Left renal cortex interstitium (tissue), 4 donors: ENCODE data around the gene HCLS1. TPM values are rescaled to one million over a fixed set of nuclear protein-coding genes. Genes with fewer than 3 reads are reported as not detected.
"Not testable (repeated sequence)": the region's sequence is repeated elsewhere in the genome, so short reads cannot be mapped to it uniquely, and the experiment has no call there.

ENCODE experiments used
- DNase-seq, 4 donors: peaks; one replicate each; pipeline ENCODE4 v3.0.0-alpha.2; 2013; ENCODE audit warnings: low read depth in 4 of 4, low spot score in 2 of 4, missing footprints in 1 of 4
- polyA plus RNA-seq, 4 donors: library from polyadenylated mRNA; unstranded; fragments of 120-200 nt; gene quantifications; one replicate each; pipeline ENCODE4 v1.2.1, GENCODE V29; 2013; ENCODE audit not compliant: insufficient read length in 4 of 4

The HCLS1 gene
- polyA plus RNA-seq, 4 donors = 5.5 to 8.3 (median 6.3) TPM

GRCh38 chr3:121601212-121601812 lies 59.4 kb downstream of the HCLS1 start:
- no peak for DNase-seq

GRCh38 chr3:121599900-121600299 lies 60.8 kb downstream of the HCLS1 start:
- not testable (repeated sequence) for DNase-seq

GRCh38 chr3:121598564-121598963 lies 62.1 kb downstream of the HCLS1 start:
- DNase-seq = no peak

GRCh38 chr3:121595765-121596406 lies 64.8 kb downstream of the HCLS1 start:
- DNase-seq = no peak

GRCh38 chr3:121594850-121595249 lies 65.9 kb downstream of the HCLS1 start:
- DNase-seq = no peak

- not testable (repeated sequence) for DNase-seq
Measured at GRCh38 chr3:121593806-121594205, 66.9 kb downstream of the HCLS1 start.

- no peak for DNase-seq
Measured at GRCh38 chr3:121592856-121593702, 67.6 kb downstream of the HCLS1 start, which contains the start of gene FBXO40. FBXO40 (plus strand) TSS chr3:121593379; CDS start chr3:121620576, 27,197 bp downstream.

GRCh38 chr3:121584418-121584817 lies 76.3 kb downstream of the HCLS1 start:
- no peak for DNase-seq

- DNase-seq = no peak
Measured at GRCh38 chr3:121581691-121582090, 79.0 kb downstream of the HCLS1 start.

Other genes starting within 250 kb of the HCLS1 start
- gene POLQ, start 114.9 kb downstream of the HCLS1 start, polyA plus RNA-seq = 1 to 10 TPM; 4.7 to 7.9 (median 6.6) TPM
- not detected for gene ARGFX, start 93.0 kb downstream of the HCLS1 start, polyA plus RNA-seq
- under 1 TPM; 0.02 to 0.05 (median 0.04) TPM for gene FBXO40, start 67.5 kb downstream of the HCLS1 start, polyA plus RNA-seq
- gene GOLGB1, start 88.8 kb upstream of the HCLS1 start, polyA plus RNA-seq = 10 to 100 TPM; 68.1 to 92.1 (median 81.4) TPM
- gene IQCB1, start 174.2 kb upstream of the HCLS1 start, polyA plus RNA-seq = 10 to 100 TPM; 29.1 to 40.7 (median 39.2) TPM
- 10 to 100 TPM in 1 of 4 donors, 1 to 10 TPM in 3; 7.8 to 10.6 (median 7.8) TPM for gene EAF2, start 174.3 kb upstream of the HCLS1 start, polyA plus RNA-seq
- 10 to 100 TPM in 3 of 4 donors, 1 to 10 TPM in 1; 7.3 to 16.6 (median 14.4) TPM for gene SLC15A2, start 233.5 kb upstream of the HCLS1 start, polyA plus RNA-seq